HG03354 (cell line): ENCODE measurements around the gene ZNF701.
"Not testable (repeated sequence)": the region's sequence is repeated elsewhere in the genome, so short reads cannot be mapped to it uniquely, and the experiment has no call there.

Experiments
- ATAC-seq: cut with Tn5 transposase; IDR thresholded peaks from one replicate; pipeline ENCODE4 v1.9.1; 2021; ENCODE audit warnings: mild to moderate bottlenecking; ENCODE audit not compliant: unreplicated experiment, poor library complexity, severe bottlenecking

Gene ZNF701

GRCh38 chr19:52570000-52570861, at the start of gene ZNF701:
Gene ZNF701, plus strand, starts transcription at chr19:52570287. Its CDS starts 3,861 bp downstream, at chr19:52574148.
- peak; percentile 95 for ATAC-seq

- no peak for ATAC-seq
Observed at GRCh38 chr19:52522551-52522950, 47.5 kb upstream of the ZNF701 start.

GRCh38 chr19:52524086-52524485, 46.0 kb upstream of the ZNF701 start:
- ATAC-seq = no peak

GRCh38 chr19:52527134-52527955, 42.7 kb upstream of the ZNF701 start, which contains the start of gene ZNF808:
Gene ZNF808, plus strand, starts transcription at chr19:52527668. Its CDS starts 15,617 bp downstream, at chr19:52543285.
- ATAC-seq = peak; percentile 90

GRCh38 chr19:52527956-52528351, 42.1 kb upstream of the ZNF701 start:
- ATAC-seq = peak; percentile 20

GRCh38 chr19:52532480-52532879, 37.6 kb upstream of the ZNF701 start:
- ATAC-seq = no peak

- no peak for ATAC-seq
Observed at GRCh38 chr19:52533901-52534300, 36.2 kb upstream of the ZNF701 start.

- ATAC-seq = peak; percentile 5
Observed at GRCh38 chr19:52535385-52535770, 34.7 kb upstream of the ZNF701 start.

GRCh38 chr19:52535771-52536447, 34.2 kb upstream of the ZNF701 start:
- ATAC-seq = peak; percentile 87

GRCh38 chr19:52536448-52536800, 33.7 kb upstream of the ZNF701 start:
- ATAC-seq = peak; percentile 48

GRCh38 chr19:52538815-52539214, 31.3 kb upstream of the ZNF701 start:
- not testable (repeated sequence) for ATAC-seq

- not testable (repeated sequence) for ATAC-seq
Observed at GRCh38 chr19:52541176-52541575, 28.9 kb upstream of the ZNF701 start.

- no peak for ATAC-seq
Observed at GRCh38 chr19:52541608-52542007, 28.5 kb upstream of the ZNF701 start.

GRCh38 chr19:52542541-52542940, 27.5 kb upstream of the ZNF701 start:
- ATAC-seq = not testable (repeated sequence)

- ATAC-seq = no peak
Observed at GRCh38 chr19:52542984-52543664, 27.0 kb upstream of the ZNF701 start.

- ATAC-seq = no peak
Observed at GRCh38 chr19:52554216-52554971, 15.7 kb upstream of the ZNF701 start.

GRCh38 chr19:52557231-52557995, 12.7 kb upstream of the ZNF701 start:
- no peak for ATAC-seq
